WTC11 (cell line): ENCODE measurements around the gene TEX12. TPM values are rescaled to one million over a fixed set of nuclear protein-coding genes. Genes with fewer than 3 reads are reported as not detected.

Experiments
- ATAC-seq: fragments of 200-7000 bp; cut with Tn5 transposase; 2 replicates; pipeline ENCODE4 v1.10.0; 2021; ENCODE audit warnings: mild to moderate bottlenecking, moderate library complexity
- CTCF ChIA-PET: fragments of 300-600 bp; sonication (Branson Sonifier 250); formaldehyde crosslinking; loops from one replicate; lab custom pipeline; 2021; ENCODE audit warnings: antibody characterized with exemption; lab: Charles Lee
- POLR2A ChIA-PET: fragments of 350-600 bp; sonication (Branson Sonifier 250); formaldehyde crosslinking; loops from one replicate; lab custom pipeline; 2021; ENCODE audit warnings: antibody characterized with exemption; lab: Charles Lee
- DNase-seq: peaks from one replicate; pipeline ENCODE4 v3.0.0; 2021; ENCODE audit warnings: low spot score
- H3K27ac Mint-ChIP-seq: 2 replicates; pipeline ENCODE4 v1.8.0; 2021; ENCODE audit warnings: mixed read lengths
- H3K27me3 Mint-ChIP-seq: 2 replicates; pipeline ENCODE4 v1.8.0; 2021; ENCODE audit warnings: low read depth, mild to moderate bottlenecking, moderate library complexity, mixed read lengths
- H3K36me3 Mint-ChIP-seq: 2 replicates; pipeline ENCODE4 v1.8.0; 2021; ENCODE audit warnings: mixed read lengths
- H3K4me1 Mint-ChIP-seq: 2 replicates; pipeline ENCODE4 v1.8.0; 2022; ENCODE audit warnings: mixed read lengths
- H3K4me3 Mint-ChIP-seq: 2 replicates; pipeline ENCODE4 v1.8.0; 2021; ENCODE audit warnings: mild to moderate bottlenecking, moderate library complexity, mixed read lengths
- H3K9me3 Mint-ChIP-seq: 2 replicates; pipeline ENCODE4 v1.8.0; 2021; ENCODE audit warnings: mixed read lengths
- ELF4 ChIP-seq: sonication (generic); formaldehyde crosslinking; IDR thresholded peaks from 2 replicates; pipeline ENCODE4 v1.8.1; 2022; ENCODE audit warnings: low read depth, mild to moderate bottlenecking, moderate library complexity, missing genetic modification reagents
- ESRRA ChIP-seq: sonication (generic); formaldehyde crosslinking; IDR thresholded peaks from 2 replicates; pipeline ENCODE4 v1.8.1; 2022; ENCODE audit warnings: mild to moderate bottlenecking, missing genetic modification reagents, borderline replicate concordance
- FOXP1 ChIP-seq: sonication (generic); formaldehyde crosslinking; IDR thresholded peaks from 2 replicates; pipeline ENCODE4 v1.8.0; 2022; ENCODE audit warnings: missing genetic modification reagents, mild to moderate bottlenecking, moderate library complexity, borderline replicate concordance
- GABPB1 ChIP-seq: sonication (generic); formaldehyde crosslinking; IDR thresholded peaks from 2 replicates; pipeline ENCODE4 v1.8.1; 2023; ENCODE audit warnings: mild to moderate bottlenecking, missing genetic modification reagents
- GRHL2 ChIP-seq: fragments of 250-450 bp; sonication (Bioruptor Pico); IDR thresholded peaks from 2 replicates; pipeline ENCODE4 v1.8.0; 2022; ENCODE audit warnings: mild to moderate bottlenecking, moderate library complexity; ENCODE audit not compliant: insufficient replicate concordance, severe bottlenecking
- GTF2I ChIP-seq: fragments of 250-450 bp; sonication (Bioruptor Pico); conservative IDR thresholded peaks from 2 replicates; pipeline ENCODE4 v1.4.0; 2021; ENCODE audit warnings: mild to moderate bottlenecking
- JAZF1 ChIP-seq: fragments of 250-450 bp; sonication (Bioruptor Pico); IDR thresholded peaks from 2 replicates; pipeline ENCODE4 v1.9.0; 2021; ENCODE audit warnings: moderate library complexity, mild to moderate bottlenecking, inconsistent platforms
- KAT7 ChIP-seq: sonication (generic); formaldehyde crosslinking; IDR thresholded peaks from 2 replicates; pipeline ENCODE4 v1.8.1; 2023; ENCODE audit warnings: missing genetic modification reagents, mild to moderate bottlenecking, borderline replicate concordance
- MXD4 ChIP-seq: fragments of 250-450 bp; sonication (Bioruptor Pico); IDR thresholded peaks from 2 replicates; pipeline ENCODE4 v1.8.0; 2021; ENCODE audit warnings: mild to moderate bottlenecking, moderate library complexity, borderline replicate concordance
- MYBL2 ChIP-seq: sonication (generic); formaldehyde crosslinking; IDR thresholded peaks from 2 replicates; pipeline ENCODE4 v1.8.1; 2023; ENCODE audit warnings: mild to moderate bottlenecking, moderate library complexity, missing genetic modification reagents
- SOX15 ChIP-seq: fragments of 250-450 bp; sonication (Bioruptor Pico); IDR thresholded peaks from 2 replicates; pipeline ENCODE4 v1.9.0; 2021; ENCODE audit warnings: mild to moderate bottlenecking
- ZBTB21 ChIP-seq: sonication (generic); formaldehyde crosslinking; IDR thresholded peaks from 2 replicates; pipeline ENCODE4 v1.8.1; 2023; ENCODE audit warnings: mild to moderate bottlenecking, missing genetic modification reagents, borderline replicate concordance
- ZNF396 ChIP-seq: fragments of 250-450 bp; sonication (Bioruptor Pico); IDR thresholded peaks from 2 replicates; pipeline ENCODE4 v1.8.0; 2021; ENCODE audit warnings: mild to moderate bottlenecking, moderate library complexity, borderline replicate concordance
- total RNA-seq: library from RNA; stranded (reverse); gene quantifications from 3 replicates; pipeline ENCODE4 v1.2.3, GENCODE V29; 2021
- TF ChIP-seq, protein P1 (sequence below): sonication (generic); formaldehyde crosslinking; conservative IDR thresholded peaks from 2 replicates; pipeline ENCODE4 v1.8.1; 2022; ENCODE audit warnings: mild to moderate bottlenecking, missing genetic modification reagents
- TF ChIP-seq, protein P2 (sequence below): sonication (generic); formaldehyde crosslinking; IDR thresholded peaks from 2 replicates; pipeline ENCODE4 v1.8.1; 2023; ENCODE audit warnings: mild to moderate bottlenecking, missing genetic modification reagents
- TF ChIP-seq, protein P3 (sequence below): sonication (generic); formaldehyde crosslinking; IDR thresholded peaks from 2 replicates; pipeline ENCODE4 v1.8.1; 2022; ENCODE audit warnings: mild to moderate bottlenecking, moderate library complexity, missing genetic modification reagents
- TF ChIP-seq, protein P4 (sequence below): fragments of 250-450 bp; sonication (Bioruptor Pico); IDR thresholded peaks from 2 replicates; pipeline ENCODE4 v1.9.0; 2021; ENCODE audit warnings: mild to moderate bottlenecking, borderline replicate concordance
- TF ChIP-seq, protein P5 (sequence below): sonication (generic); formaldehyde crosslinking; conservative IDR thresholded peaks from 2 replicates; pipeline ENCODE4 v1.8.1; 2023; ENCODE audit warnings: mild to moderate bottlenecking, low read depth, missing genetic modification reagents, moderate library complexity
- TF ChIP-seq, protein P6 (sequence below): fragments of 250-450 bp; sonication (Bioruptor Pico); IDR thresholded peaks from 2 replicates; pipeline ENCODE4 v2.1.2; 2022; ENCODE audit warnings: mild to moderate bottlenecking, moderate library complexity

Gene TEX12
- total RNA-seq, 1 experiment from 2014 or later: not detected

DNA sequence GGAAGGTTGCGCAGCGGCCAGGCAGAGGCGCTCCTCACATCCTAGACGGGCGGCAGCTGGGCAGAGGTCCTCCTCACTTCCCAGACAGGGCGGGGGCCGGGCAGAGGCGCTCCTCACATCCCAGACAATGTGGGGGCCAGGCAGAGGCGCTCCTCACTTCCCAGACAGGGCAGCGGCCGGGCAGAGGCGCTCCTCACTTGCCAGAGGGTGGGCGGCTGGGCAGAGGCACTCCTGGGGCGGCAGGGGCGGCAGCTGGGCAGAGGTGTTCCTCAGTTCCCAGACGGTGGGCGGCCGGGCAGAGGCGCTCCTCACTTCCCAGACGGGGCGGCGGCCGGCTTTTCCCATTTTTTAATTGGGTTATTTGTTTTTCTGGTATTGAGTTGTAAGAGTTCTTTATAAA is 38.9 kb downstream of the TEX12 start (continued):
- TF ChIP-seq, protein P1, sequence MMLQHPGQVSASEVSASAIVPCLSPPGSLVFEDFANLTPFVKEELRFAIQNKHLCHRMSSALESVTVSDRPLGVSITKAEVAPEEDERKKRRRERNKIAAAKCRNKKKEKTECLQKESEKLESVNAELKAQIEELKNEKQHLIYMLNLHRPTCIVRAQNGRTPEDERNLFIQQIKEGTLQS (CRISPR knock-in tag): no peak
- TF ChIP-seq, protein P2, sequence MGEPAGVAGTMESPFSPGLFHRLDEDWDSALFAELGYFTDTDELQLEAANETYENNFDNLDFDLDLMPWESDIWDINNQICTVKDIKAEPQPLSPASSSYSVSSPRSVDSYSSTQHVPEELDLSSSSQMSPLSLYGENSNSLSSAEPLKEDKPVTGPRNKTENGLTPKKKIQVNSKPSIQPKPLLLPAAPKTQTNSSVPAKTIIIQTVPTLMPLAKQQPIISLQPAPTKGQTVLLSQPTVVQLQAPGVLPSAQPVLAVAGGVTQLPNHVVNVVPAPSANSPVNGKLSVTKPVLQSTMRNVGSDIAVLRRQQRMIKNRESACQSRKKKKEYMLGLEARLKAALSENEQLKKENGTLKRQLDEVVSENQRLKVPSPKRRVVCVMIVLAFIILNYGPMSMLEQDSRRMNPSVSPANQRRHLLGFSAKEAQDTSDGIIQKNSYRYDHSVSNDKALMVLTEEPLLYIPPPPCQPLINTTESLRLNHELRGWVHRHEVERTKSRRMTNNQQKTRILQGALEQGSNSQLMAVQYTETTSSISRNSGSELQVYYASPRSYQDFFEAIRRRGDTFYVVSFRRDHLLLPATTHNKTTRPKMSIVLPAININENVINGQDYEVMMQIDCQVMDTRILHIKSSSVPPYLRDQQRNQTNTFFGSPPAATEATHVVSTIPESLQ: no peak
- TF ChIP-seq FOXP1 (CRISPR knock-in tag) (no peak), KAT7 (CRISPR knock-in tag) (no peak), MXD4 (CRISPR knock-in tag) (no peak)
- TF ChIP-seq, all 79 proteins: peak for 0

DNA sequence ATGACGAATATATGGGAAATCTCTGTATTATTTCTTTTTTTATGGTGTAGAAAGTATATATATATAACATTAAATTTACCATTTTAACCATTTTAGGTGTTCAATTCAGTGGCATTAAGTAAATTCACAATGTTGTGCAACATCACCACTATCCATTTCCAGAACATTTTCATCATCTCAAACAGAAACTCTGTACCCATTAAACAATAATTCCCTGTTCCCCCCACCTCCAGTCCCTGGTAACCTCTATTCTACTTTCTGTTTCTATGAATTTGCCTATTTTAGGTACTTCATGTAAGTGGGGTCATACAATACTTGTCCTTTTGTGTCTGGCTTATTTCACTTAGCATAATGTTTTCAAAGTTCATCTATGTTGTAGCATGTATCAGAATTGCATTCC is 43.7 kb downstream of the TEX12 start:
- Mint-ChIP-seq H3K4me3 (no peak overlapping the region), H3K36me3 (no peaks in the 10 kb centered on the region), H3K27ac (no peak overlapping the region), H3K4me1 (no peaks in the 10 kb centered on the region), H3K27me3 (peaks cover 8% of the 10 kb centered on the region)
- CTCF ChIA-PET: no interaction called here
- DNase-seq (no peak), ATAC-seq (no peak)
- POLR2A ChIA-PET: no interaction called here
- TF ChIP-seq ZNF396 (CRISPR knock-in tag) (no peak), ZBTB21 (no peak), ELF4 (CRISPR knock-in tag) (no peak), JAZF1 (CRISPR knock-in tag) (no peak), ESRRA (no peak), GTF2I (CRISPR knock-in tag) (no peak), GRHL2 (CRISPR knock-in tag) (no peak), SOX15 (no peak), GABPB1 (CRISPR knock-in tag) (no peak), MYBL2 (CRISPR knock-in tag) (no peak)
- TF ChIP-seq, protein P3, sequence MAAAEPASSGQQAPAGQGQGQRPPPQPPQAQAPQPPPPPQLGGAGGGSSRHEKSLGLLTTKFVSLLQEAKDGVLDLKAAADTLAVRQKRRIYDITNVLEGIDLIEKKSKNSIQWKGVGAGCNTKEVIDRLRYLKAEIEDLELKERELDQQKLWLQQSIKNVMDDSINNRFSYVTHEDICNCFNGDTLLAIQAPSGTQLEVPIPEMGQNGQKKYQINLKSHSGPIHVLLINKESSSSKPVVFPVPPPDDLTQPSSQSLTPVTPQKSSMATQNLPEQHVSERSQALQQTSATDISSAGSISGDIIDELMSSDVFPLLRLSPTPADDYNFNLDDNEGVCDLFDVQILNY (CRISPR knock-in tag): no peak
- TF ChIP-seq, protein P4, sequence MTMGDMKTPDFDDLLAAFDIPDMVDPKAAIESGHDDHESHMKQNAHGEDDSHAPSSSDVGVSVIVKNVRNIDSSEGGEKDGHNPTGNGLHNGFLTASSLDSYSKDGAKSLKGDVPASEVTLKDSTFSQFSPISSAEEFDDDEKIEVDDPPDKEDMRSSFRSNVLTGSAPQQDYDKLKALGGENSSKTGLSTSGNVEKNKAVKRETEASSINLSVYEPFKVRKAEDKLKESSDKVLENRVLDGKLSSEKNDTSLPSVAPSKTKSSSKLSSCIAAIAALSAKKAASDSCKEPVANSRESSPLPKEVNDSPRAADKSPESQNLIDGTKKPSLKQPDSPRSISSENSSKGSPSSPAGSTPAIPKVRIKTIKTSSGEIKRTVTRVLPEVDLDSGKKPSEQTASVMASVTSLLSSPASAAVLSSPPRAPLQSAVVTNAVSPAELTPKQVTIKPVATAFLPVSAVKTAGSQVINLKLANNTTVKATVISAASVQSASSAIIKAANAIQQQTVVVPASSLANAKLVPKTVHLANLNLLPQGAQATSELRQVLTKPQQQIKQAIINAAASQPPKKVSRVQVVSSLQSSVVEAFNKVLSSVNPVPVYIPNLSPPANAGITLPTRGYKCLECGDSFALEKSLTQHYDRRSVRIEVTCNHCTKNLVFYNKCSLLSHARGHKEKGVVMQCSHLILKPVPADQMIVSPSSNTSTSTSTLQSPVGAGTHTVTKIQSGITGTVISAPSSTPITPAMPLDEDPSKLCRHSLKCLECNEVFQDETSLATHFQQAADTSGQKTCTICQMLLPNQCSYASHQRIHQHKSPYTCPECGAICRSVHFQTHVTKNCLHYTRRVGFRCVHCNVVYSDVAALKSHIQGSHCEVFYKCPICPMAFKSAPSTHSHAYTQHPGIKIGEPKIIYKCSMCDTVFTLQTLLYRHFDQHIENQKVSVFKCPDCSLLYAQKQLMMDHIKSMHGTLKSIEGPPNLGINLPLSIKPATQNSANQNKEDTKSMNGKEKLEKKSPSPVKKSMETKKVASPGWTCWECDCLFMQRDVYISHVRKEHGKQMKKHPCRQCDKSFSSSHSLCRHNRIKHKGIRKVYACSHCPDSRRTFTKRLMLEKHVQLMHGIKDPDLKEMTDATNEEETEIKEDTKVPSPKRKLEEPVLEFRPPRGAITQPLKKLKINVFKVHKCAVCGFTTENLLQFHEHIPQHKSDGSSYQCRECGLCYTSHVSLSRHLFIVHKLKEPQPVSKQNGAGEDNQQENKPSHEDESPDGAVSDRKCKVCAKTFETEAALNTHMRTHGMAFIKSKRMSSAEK (CRISPR knock-in tag): no peak
- TF ChIP-seq, protein P5, sequence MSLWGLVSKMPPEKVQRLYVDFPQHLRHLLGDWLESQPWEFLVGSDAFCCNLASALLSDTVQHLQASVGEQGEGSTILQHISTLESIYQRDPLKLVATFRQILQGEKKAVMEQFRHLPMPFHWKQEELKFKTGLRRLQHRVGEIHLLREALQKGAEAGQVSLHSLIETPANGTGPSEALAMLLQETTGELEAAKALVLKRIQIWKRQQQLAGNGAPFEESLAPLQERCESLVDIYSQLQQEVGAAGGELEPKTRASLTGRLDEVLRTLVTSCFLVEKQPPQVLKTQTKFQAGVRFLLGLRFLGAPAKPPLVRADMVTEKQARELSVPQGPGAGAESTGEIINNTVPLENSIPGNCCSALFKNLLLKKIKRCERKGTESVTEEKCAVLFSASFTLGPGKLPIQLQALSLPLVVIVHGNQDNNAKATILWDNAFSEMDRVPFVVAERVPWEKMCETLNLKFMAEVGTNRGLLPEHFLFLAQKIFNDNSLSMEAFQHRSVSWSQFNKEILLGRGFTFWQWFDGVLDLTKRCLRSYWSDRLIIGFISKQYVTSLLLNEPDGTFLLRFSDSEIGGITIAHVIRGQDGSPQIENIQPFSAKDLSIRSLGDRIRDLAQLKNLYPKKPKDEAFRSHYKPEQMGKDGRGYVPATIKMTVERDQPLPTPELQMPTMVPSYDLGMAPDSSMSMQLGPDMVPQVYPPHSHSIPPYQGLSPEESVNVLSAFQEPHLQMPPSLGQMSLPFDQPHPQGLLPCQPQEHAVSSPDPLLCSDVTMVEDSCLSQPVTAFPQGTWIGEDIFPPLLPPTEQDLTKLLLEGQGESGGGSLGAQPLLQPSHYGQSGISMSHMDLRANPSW: no peak
- TF ChIP-seq, protein P6, sequence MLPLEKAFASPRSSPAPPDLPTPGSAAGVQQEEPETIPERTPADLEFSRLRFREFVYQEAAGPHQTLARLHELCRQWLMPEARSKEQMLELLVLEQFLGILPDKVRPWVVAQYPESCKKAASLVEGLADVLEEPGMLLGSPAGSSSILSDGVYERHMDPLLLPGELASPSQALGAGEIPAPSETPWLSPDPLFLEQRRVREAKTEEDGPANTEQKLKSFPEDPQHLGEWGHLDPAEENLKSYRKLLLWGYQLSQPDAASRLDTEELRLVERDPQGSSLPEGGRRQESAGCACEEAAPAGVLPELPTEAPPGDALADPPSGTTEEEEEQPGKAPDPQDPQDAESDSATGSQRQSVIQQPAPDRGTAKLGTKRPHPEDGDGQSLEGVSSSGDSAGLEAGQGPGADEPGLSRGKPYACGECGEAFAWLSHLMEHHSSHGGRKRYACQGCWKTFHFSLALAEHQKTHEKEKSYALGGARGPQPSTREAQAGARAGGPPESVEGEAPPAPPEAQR: no peak
- TF ChIP-seq, all 79 proteins: peak for 0
- H3K9me3 Mint-ChIP-seq: peaks cover 4% of the 10 kb centered on the region
